NCI-H1105 treated with DMSO at 0.1 percent for 48 hours (cell line): ENCODE results near the gene VANGL1.

Source experiments
- DNase-seq: peaks from one replicate; lab custom pipeline; 2025; lab: John Stamatoyannopoulos, UW

VANGL1 gene

GRCh38 chr1:115643666-115644065, 1.9 kb downstream of the VANGL1 start:
- DNase-seq: no peak

- DNase-seq: no peak
Measured at GRCh38 chr1:115644109-115644508, 2.3 kb downstream of the VANGL1 start.

GRCh38 chr1:115647047-115647446, 5.3 kb downstream of the VANGL1 start:
- no peak for DNase-seq

- DNase-seq: no peak
Measured at GRCh38 chr1:115647507-115647906, 5.7 kb downstream of the VANGL1 start.

GRCh38 chr1:115647919-115648650, 6.3 kb downstream of the VANGL1 start:
- no peak for DNase-seq

- no peak for DNase-seq
Measured at GRCh38 chr1:115648717-115649691, 7.2 kb downstream of the VANGL1 start.

- DNase-seq: no peak
Measured at GRCh38 chr1:115649964-115650363, 8.2 kb downstream of the VANGL1 start.

GRCh38 chr1:115650961-115651360, 9.2 kb downstream of the VANGL1 start:
- no peak for DNase-seq

GRCh38 chr1:115651391-115651790, 9.6 kb downstream of the VANGL1 start:
- no peak for DNase-seq

- DNase-seq: no peak
Measured at GRCh38 chr1:115652236-115652788, 10.5 kb downstream of the VANGL1 start.

- DNase-seq: no peak
Measured at GRCh38 chr1:115654125-115654524, 12.4 kb downstream of the VANGL1 start.

- DNase-seq: no peak
Measured at GRCh38 chr1:115654663-115655305, 13.0 kb downstream of the VANGL1 start.

- no peak for DNase-seq
Measured at GRCh38 chr1:115655306-115655663, 13.5 kb downstream of the VANGL1 start.

GRCh38 chr1:115655916-115656315, 14.1 kb downstream of the VANGL1 start:
- no peak for DNase-seq

GRCh38 chr1:115656461-115657077, 14.8 kb downstream of the VANGL1 start:
- DNase-seq: no peak

GRCh38 chr1:115658646-115659045, 16.9 kb downstream of the VANGL1 start:
- DNase-seq: no peak

- DNase-seq: no peak
Measured at GRCh38 chr1:115660151-115660550, 18.4 kb downstream of the VANGL1 start.

- no peak for DNase-seq
Measured at GRCh38 chr1:115661157-115661556, 19.4 kb downstream of the VANGL1 start.

GRCh38 chr1:115665319-115666096, 23.7 kb downstream of the VANGL1 start:
- peak; percentile 90 for DNase-seq

- no peak for DNase-seq
Measured at GRCh38 chr1:115666206-115666605, 24.4 kb downstream of the VANGL1 start.

- peak; percentile 22 for DNase-seq
Measured at GRCh38 chr1:115666702-115667101, 24.9 kb downstream of the VANGL1 start.
